GM23338 (cell line): ENCODE results near the gene ARSH. TPM values are rescaled to one million over a fixed set of nuclear protein-coding genes. Genes with fewer than 3 reads are reported as not detected.

Source experiments
- ATAC-seq: fragments of 200-7000 bp; cut with Tn5 transposase; 3 replicates; pipeline ENCODE4 v1.9.1; 2020
- DNase-seq: peaks from one replicate; pipeline ENCODE4 v3.0.0-alpha.2; 2015; ENCODE audit warnings: low spot score
- H2AFZ ChIP-seq: fragments of 200-600 bp; sonication (generic); 2 replicates; pipeline ENCODE4 v1.8.0; 2016; ENCODE audit warnings: antibody characterized with exemption, mild to moderate bottlenecking, moderate library complexity
- H3F3A ChIP-seq: fragments of 200-600 bp; sonication (generic); replicated peaks from 2 replicates; pipeline ENCODE4 v1.8.0; 2017; ENCODE audit warnings: antibody characterized with exemption, mixed run types, low read depth
- H3K27ac ChIP-seq: fragments of 200-600 bp; sonication (generic); 2 replicates; pipeline ENCODE4 v1.6.1; 2016; ENCODE audit warnings: low read depth
- H3K27me3 ChIP-seq: fragments of 200-600 bp; sonication (generic); 2 replicates; pipeline ENCODE4 v1.8.0; 2016; ENCODE audit warnings: mild to moderate bottlenecking, mixed run types, moderate library complexity; ENCODE audit not compliant: insufficient read depth
- H3K36me3 ChIP-seq: fragments of 200-600 bp; sonication (generic); 2 replicates; pipeline ENCODE4 v1.8.0; 2016; ENCODE audit warnings: mild to moderate bottlenecking; ENCODE audit not compliant: insufficient read depth
- H3K4me1 ChIP-seq: fragments of 200-600 bp; sonication (generic); 2 replicates; pipeline ENCODE4 v1.8.0; 2016; ENCODE audit warnings: mild to moderate bottlenecking, moderate library complexity; ENCODE audit not compliant: insufficient read depth
- H3K4me2 ChIP-seq: fragments of 200-600 bp; sonication (generic); 2 replicates; pipeline ENCODE4 v1.7.1; 2017; ENCODE audit warnings: mixed run types
- H3K4me3 ChIP-seq: fragments of 200-600 bp; sonication (generic); 2 replicates; pipeline ENCODE4 v1.6.1; 2016; ENCODE audit warnings: mixed run types
- H3K79me2 ChIP-seq: fragments of 200-600 bp; sonication (generic); replicated peaks from 2 replicates; pipeline ENCODE4 v1.8.0; 2017; ENCODE audit warnings: mild to moderate bottlenecking; ENCODE audit not compliant: insufficient read depth
- H3K9me2 ChIP-seq: fragments of 200-600 bp; sonication (generic); 2 replicates; pipeline ENCODE4 v1.8.0; 2017; ENCODE audit not compliant: insufficient read depth
- H4K20me1 ChIP-seq: fragments of 200-600 bp; sonication (generic); replicated peaks from 2 replicates; pipeline ENCODE4 v1.8.0; 2017; ENCODE audit warnings: mild to moderate bottlenecking; ENCODE audit not compliant: insufficient read depth
- H3K27ac Mint-ChIP-seq: 2 replicates; pipeline ENCODE4 v1.8.0; 2020; ENCODE audit warnings: inconsistent platforms, mild to moderate bottlenecking, moderate library complexity, mixed read lengths
- H3K27me3 Mint-ChIP-seq: 3 replicates; pipeline ENCODE4 v1.8.0; 2022; ENCODE audit warnings: low read depth, mild to moderate bottlenecking, moderate library complexity, mixed read lengths, inconsistent platforms; ENCODE audit not compliant: insufficient read depth, poor library complexity
- H3K36me3 Mint-ChIP-seq: 3 replicates; pipeline ENCODE4 v1.8.0; 2021; ENCODE audit warnings: low read depth, mild to moderate bottlenecking, inconsistent platforms, moderate library complexity, mixed read lengths
- H3K4me1 Mint-ChIP-seq: 3 replicates; pipeline ENCODE4 v1.8.0; 2020; ENCODE audit warnings: mild to moderate bottlenecking, inconsistent platforms, mixed read lengths
- H3K4me3 Mint-ChIP-seq: 3 replicates; pipeline ENCODE4 v1.8.0; 2021; ENCODE audit warnings: moderate library complexity, mild to moderate bottlenecking, inconsistent platforms, mixed read lengths
- H3K9me3 Mint-ChIP-seq: 3 replicates; pipeline ENCODE4 v1.8.0; 2020; ENCODE audit warnings: moderate library complexity, mild to moderate bottlenecking, inconsistent platforms, mixed read lengths
- CREB1 ChIP-seq: fragments of 250-450 bp; sonication (Bioruptor Pico); IDR thresholded peaks from 2 replicates; pipeline ENCODE4 v1.5.0; 2020; ENCODE audit warnings: low read depth, mild to moderate bottlenecking, moderate library complexity
- EZH2 ChIP-seq: fragments of 200-600 bp; sonication (generic); IDR thresholded peaks from one replicate; pipeline ENCODE4 v1.8.0; 2017; ENCODE audit warnings: antibody characterized with exemption, mild to moderate bottlenecking, low read depth; ENCODE audit not compliant: unreplicated experiment
- EZH2phosphoT487 ChIP-seq: fragments of 200-600 bp; sonication (generic); IDR thresholded peaks from one replicate; pipeline ENCODE4 v1.8.1; 2018; ENCODE audit warnings: antibody characterized with exemption; ENCODE audit not compliant: unreplicated experiment
- JUNB ChIP-seq: IDR thresholded peaks from one replicate; pipeline ENCODE4 v1.6.1; 2016; ENCODE audit warnings: antibody characterized with exemption; ENCODE audit not compliant: unreplicated experiment
- STAT1 ChIP-seq: IDR thresholded peaks from one replicate; pipeline ENCODE4 v1.6.1; 2016; ENCODE audit warnings: antibody characterized with exemption; ENCODE audit not compliant: unreplicated experiment
- polyA plus RNA-seq: library from polyadenylated mRNA; unstranded; fragments of >200 nt; fragmentation: Nextera tagmentation; extraction: Ambion mirVana; gene quantifications from 2 replicates; pipeline ENCODE4 v1.2.1, GENCODE V29; 2016
- total RNA-seq: library from RNA; depleted of rRNA; stranded (reverse); fragments of >200 nt; shearing (Covaris generic); gene quantifications from 2 replicates; pipeline ENCODE4 v1.2.3, GENCODE V29; 2014
- TF ChIP-seq, protein P1 (sequence below): IDR thresholded peaks from one replicate; pipeline ENCODE4 v1.6.1; 2018; ENCODE audit warnings: antibody characterized with exemption; ENCODE audit not compliant: unreplicated experiment
- TF ChIP-seq, protein P2 (sequence below): IDR thresholded peaks from 2 replicates; pipeline ENCODE4 v1.6.1; 2016; ENCODE audit warnings: antibody characterized with exemption

The ARSH gene
- total and polyA plus RNA-seq, 2 experiments from 2014 or later: not detected

DNA sequence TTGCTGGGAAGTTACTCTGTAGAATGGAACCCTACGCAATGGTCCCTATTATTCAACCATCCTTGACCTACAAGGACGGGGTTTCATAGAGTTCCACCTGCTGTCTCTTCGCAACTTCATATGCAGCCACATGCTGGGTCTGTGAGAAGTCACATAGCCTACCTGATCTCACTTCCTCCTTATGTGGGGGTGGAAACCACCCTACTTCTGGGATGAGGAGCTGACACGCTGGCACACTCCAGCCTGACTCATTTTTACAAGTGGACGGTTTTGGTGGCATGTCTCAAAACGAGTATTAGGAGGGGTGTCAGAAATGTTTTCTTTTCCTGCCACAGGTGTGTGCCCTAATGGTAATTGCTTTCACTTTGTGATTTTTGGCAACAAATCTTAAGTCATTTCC, 40.4 kb upstream of the ARSH start (continued):
- TF ChIP-seq CREB1 (CRISPR knock-in tag) (no peak), EZH2 (no peak), JUNB (no peak), EZH2phosphoT487 (no peak)
- TF ChIP-seq, protein P1, sequence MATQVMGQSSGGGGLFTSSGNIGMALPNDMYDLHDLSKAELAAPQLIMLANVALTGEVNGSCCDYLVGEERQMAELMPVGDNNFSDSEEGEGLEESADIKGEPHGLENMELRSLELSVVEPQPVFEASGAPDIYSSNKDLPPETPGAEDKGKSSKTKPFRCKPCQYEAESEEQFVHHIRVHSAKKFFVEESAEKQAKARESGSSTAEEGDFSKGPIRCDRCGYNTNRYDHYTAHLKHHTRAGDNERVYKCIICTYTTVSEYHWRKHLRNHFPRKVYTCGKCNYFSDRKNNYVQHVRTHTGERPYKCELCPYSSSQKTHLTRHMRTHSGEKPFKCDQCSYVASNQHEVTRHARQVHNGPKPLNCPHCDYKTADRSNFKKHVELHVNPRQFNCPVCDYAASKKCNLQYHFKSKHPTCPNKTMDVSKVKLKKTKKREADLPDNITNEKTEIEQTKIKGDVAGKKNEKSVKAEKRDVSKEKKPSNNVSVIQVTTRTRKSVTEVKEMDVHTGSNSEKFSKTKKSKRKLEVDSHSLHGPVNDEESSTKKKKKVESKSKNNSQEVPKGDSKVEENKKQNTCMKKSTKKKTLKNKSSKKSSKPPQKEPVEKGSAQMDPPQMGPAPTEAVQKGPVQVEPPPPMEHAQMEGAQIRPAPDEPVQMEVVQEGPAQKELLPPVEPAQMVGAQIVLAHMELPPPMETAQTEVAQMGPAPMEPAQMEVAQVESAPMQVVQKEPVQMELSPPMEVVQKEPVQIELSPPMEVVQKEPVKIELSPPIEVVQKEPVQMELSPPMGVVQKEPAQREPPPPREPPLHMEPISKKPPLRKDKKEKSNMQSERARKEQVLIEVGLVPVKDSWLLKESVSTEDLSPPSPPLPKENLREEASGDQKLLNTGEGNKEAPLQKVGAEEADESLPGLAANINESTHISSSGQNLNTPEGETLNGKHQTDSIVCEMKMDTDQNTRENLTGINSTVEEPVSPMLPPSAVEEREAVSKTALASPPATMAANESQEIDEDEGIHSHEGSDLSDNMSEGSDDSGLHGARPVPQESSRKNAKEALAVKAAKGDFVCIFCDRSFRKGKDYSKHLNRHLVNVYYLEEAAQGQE: no peak

GRCh38 chrX:2967012-2967411, 39.3 kb upstream of the ARSH start:
- Mint-ChIP-seq H3K27ac (no peak overlapping the region), H3K4me3 (no peak overlapping the region), H3K9me3 (peaks cover 6% of the 10 kb centered on the region), H3K4me1 (peaks cover 21% of the 10 kb centered on the region), H3K27me3 (peaks cover 3% of the 10 kb centered on the region), H3K36me3 (no peaks in the 10 kb centered on the region)
- Histone ChIP-seq H3K4me2 (no peak overlapping the region), H4K20me1 (no peaks in the 10 kb centered on the region), H3K4me3 (no peak overlapping the region), H3K27me3 (no peaks in the 10 kb centered on the region), H2AFZ (no peak overlapping the region), H3F3A (no peaks in the 10 kb centered on the region), H3K79me2 (no peaks in the 10 kb centered on the region), H3K4me1 (peaks cover 9% of the 10 kb centered on the region; the same call in 1 of the 2 replicates), H3K9me2 (no peaks in the 10 kb centered on the region), H3K27ac (no peak overlapping the region), H3K36me3 (no peaks in the 10 kb centered on the region)
- TF ChIP-seq STAT1 (no peak), CREB1 (CRISPR knock-in tag) (no peak)
- TF ChIP-seq, protein P1: no peak
- TF ChIP-seq, protein P2, sequence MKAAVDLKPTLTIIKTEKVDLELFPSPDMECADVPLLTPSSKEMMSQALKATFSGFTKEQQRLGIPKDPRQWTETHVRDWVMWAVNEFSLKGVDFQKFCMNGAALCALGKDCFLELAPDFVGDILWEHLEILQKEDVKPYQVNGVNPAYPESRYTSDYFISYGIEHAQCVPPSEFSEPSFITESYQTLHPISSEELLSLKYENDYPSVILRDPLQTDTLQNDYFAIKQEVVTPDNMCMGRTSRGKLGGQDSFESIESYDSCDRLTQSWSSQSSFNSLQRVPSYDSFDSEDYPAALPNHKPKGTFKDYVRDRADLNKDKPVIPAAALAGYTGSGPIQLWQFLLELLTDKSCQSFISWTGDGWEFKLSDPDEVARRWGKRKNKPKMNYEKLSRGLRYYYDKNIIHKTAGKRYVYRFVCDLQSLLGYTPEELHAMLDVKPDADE: no peak
- no peak for ATAC-seq
- no peak for DNase-seq
